GM18907 (cell line): ENCODE data around the gene MAN1A2.
"Not testable (repeated sequence)": the region's sequence is repeated elsewhere in the genome, so short reads cannot be mapped to it uniquely, and the experiment has no call there.

ENCODE experiments used
- ATAC-seq: cut with Tn5 transposase; IDR thresholded peaks from one replicate; pipeline ENCODE4 v1.9.1; 2021; ENCODE audit warnings: mild to moderate bottlenecking, moderate library complexity; ENCODE audit not compliant: unreplicated experiment

The MAN1A2 gene

DNA sequence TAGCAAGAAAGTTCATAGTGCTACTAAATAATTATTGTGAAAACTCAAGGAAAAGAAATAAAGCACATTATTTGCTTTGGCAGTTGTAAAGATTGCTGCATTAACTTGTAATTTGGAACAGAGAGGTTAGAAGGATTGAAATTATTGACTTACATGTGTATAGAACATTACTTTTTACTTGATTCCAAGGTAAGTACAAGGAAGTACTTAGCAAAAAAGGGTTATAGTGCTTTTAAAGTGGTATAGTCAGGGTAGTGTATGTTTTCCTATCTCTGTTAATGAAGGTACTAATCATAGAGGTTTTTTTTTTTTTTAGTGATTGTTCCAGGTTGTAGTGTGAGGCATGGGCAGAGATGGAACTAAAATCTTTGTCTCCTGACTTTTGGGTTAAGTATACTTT, 29.4 kb downstream of the MAN1A2 start:
- ATAC-seq = no peak

DNA sequence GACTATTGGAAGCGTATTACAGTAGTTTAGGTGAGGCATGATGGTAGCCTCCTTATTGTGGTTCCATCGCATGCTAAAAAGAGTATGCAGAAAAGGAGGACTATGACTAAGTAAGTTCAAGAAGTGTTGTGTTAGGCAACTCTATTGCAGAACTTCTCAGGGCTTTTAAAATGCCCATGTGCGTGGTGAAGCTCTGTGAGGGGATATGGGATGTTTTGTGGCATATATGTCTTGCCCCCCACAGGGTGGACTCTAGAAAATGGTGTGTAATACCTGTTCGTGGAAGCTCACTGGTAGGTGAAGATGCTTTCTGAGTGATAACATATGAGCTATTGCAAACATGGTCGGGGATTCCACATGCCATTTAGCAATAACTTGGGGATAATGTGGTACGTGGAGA, 31.7 kb downstream of the MAN1A2 start:
- no peak for ATAC-seq

DNA sequence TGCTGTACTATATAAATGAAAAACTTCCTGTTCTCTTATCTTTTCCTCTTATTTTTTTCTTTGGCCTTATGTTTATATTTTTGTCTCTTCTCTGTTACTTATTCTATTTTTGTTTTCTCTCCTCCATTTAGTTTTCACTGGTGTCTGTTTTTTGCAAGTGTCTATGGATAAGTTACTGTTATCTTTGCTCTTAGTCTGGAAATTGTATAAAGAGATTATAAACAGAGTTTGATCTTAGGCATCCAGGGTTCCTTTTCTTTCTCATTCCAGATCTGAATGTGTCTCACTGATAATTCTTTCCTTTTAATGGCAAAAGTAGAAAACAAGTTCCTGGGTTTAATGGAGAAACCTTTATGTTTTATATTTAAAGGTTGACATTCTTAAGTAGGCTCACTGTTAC, 34.5 kb downstream of the MAN1A2 start:
- ATAC-seq = no peak

DNA sequence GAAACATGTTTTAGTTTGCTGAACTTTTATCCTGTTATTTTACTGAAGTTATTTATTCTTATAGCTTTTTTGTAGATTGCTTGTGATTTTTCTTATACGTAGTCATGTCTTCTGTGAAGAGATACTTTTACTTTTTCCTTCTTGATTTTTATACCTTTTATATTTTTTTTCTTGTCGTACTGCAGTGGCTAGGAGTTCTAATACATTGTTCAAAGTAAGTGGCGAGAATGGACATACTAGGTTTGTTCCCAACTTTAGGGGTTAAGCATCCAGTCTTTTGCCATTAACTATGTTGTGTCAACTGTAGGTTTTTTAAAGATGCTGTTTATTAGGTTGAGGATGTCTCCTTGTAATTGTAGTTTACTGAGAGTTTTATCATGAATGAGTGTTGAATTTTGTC, 36.3 kb downstream of the MAN1A2 start:
- no peak for ATAC-seq

DNA sequence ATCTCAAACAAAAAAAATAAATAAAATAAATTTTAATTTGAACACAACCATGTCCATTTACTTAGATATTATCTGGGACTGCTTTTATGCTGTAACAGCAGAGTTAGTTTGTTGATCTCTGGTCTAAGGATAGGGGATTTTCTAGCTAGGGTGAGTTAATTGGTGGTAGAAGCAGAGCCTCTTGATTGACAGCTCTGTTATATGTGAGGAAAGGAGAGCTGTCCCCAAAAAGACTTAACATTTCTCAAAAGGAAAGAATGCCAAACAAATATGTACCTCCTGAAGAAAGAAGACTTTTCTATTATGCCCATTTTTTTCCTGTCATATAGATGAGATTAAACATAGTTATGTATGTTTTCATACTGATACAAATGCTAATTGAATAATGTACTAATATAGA, 37.8 kb downstream of the MAN1A2 start:
- no peak for ATAC-seq

DNA sequence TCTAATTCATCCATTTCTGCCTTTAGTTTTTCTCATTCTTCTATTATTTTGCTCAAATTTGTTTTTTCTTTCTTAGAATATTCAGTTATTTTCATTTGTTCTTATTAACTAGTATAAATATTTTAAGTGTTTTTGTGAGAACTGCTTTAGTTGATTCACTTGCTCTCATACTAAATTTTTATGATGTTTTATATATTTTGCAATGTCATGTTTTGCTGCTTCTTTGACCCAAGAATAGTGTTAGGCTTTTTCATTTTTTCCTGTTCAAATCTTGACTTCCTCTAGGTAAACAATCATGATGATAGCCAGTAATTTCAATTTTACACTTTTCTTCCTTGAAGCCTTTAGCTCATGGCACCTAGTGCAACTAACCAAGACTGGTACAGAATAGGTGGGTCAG, 45.2 kb downstream of the MAN1A2 start:
- ATAC-seq = no peak

DNA sequence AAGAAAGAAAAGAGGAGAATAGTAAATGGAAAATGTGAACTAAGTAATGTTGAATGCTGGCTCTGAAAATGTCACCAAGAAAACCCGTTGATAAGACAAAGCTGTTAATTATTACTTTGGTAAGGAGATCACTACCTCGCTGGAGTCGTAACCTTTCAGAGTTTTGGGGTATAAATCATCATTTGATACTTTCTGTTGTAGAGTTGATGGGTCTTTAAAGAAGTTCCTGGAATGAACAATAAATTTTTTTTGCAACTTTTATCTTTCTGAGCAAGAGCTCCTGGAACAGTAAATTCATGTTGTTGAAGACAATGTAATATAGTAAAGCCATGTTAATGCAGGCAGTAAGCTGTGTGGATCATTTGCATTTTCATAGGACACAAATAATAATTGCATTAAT, 46.2 kb downstream of the MAN1A2 start:
- no peak for ATAC-seq

DNA sequence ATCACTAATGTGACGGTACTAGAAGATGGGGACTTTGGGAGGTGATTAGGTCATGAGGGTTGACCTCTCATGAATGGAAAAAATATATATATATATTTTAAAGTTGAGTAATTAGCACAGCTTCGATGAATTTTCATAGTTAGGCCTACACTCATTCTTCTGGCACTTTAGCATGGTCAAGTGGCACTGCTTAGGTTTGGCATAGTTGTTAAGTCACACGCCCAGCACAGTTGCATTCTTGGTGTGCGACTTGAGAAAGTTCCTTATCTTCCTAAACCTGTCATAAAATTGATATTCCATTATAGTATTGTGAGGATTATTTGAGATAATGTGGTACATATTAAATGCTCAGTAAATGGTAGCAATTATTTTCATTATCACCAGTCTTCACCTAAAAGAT, 47.7 kb downstream of the MAN1A2 start:
- no peak for ATAC-seq

DNA sequence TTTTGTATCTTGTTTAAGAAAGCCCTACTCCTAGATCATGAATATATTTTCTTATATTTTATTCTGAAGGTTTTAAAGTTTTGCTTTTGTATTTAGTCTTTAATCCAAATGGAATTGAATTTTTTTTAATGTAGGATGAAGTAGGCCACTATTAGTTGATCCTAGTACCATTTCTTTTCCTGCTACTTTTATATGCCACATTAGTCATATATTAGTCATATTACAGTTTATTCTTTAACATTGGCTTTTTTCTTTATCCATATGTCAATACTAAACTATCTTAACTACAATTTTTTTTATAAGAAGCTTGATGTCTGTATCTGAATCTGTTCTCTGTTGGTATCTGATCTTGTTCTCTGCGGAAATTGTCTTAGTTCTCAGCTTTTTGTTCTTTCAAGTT, 48.8 kb downstream of the MAN1A2 start:
- no peak for ATAC-seq

DNA sequence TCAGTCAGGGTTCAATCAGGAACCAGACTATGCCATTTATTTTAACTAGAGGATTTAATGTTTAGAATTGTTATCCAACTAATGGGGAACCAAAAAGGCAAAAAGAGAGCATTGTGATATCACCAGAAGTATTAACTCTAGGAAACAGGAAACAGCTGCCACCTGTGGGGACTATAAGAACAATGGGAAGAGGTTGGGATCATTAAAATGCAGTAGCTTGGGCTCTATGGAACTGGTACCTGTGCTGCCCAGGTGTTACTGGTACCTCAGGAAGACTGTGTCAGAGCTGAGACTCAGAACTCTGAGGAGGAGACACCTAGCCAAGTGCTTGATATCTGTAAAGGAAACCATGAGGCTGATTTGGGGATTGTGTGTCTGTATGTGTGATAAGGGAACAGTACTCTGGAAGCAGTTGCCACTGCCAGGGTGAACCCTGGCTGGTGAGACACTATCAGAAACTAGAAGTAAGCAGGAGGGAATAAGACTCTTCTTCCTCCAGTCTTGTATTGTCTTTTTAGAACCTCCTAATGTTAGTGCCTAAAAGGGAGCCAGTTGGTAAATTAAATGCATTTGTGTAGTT, 49.4 kb downstream of the MAN1A2 start:
- ATAC-seq = no peak

DNA sequence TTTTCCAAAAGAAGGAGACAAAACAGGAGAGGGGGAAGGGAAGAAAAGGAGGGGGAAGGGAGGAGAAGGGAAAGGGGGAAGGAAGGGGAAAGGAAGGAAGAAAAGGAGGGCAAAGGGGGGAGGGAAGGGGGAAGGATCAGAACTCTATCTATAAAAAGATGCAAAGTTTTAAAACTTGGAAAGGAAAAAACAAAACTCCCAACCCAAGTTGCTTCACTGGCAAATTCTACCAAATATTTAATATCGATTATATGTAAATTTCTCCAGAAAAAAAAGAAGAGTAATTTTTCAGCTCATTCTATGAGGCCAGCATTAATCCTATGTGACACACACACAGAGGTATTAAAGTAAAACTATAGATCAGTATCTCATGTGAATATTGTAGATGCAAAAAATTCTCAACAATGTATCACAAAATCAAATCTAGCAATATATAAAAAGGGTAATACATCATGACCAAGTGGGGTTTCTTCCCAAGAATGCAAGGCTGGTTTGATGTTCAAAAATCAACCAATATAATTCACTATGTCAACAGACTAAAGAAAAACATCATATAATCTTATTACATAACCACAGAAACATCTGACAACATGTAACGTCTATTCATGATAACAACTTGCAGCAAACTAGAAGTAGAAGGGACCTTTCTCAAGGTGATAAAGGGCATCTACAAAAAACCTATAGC, 57.9 kb downstream of the MAN1A2 start:
- no peak for ATAC-seq

DNA sequence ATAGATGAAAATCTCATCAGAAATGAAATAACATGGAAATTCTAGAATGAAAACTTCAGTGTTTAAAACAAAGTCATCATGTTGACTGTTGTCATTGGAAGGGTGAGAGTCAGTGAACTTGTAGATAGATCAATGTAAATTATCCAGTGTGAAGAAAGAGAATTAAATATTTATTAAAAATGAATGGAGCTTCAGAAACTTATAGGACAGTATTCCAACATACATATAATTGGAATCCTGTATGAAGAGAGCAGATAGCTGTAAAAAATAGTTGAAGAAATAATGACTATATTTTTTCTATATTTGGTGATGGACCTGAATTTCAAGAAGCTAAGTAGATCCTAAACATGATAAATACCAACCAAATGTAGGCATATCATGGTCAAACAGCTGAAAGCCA, 60.0 kb downstream of the MAN1A2 start:
- ATAC-seq = no peak

DNA sequence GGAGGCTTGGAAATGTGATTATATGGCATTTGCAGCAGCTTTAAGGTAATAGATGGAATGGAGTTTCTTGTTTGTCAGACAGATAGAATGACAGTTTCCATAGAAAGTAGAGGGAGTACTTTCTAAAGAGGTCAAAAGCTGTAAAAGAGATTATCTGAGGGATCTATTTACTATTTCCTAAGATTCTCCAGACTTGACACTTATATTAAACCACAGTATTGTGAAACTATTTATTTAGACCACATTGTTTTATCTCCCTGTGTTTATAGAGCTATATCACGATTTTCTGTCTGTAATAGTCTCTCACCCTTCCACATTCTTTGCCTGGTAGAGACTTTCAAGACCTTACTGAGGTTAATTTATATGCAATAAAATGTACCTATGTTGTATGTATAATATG, 66.7 kb downstream of the MAN1A2 start:
- ATAC-seq = no peak

DNA sequence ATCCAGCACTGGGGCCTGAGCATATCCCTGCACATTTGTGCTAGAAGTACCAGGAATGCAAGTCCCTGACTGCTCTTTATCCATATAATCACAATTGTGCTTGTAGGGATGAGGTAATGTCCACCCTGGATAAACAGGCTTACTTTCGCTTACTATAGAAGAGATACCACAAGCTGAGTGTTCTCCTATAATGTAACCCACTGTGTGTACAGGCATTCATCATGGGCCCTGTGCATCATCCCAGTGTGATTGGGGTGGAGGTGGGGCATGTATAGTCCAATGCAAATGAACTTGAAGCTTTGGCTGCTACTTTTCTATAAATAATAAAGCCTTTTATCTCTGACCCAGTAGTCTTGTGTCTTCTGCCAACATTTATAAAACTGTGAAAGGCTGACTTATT, 69.3 kb downstream of the MAN1A2 start:
- no peak for ATAC-seq

DNA sequence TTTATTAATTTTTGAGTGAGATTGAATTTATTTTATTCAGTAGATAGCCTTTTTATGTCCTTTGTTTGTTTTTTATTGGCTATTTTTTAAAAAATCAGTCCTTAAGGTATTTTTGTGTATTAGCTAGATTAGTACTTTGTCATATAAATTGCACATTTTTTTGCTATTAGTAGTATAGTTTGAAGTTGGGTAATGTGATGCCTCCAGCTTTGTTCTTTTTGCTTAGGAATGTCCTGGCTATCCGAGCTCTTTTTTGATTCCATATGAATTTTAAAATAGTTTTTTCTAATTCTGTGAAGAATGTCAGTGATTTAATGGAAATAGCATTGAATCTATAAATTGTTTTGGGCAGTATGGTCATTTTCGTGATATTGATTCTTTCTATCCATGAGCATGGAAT, 80.4 kb downstream of the MAN1A2 start:
- ATAC-seq = no peak

DNA sequence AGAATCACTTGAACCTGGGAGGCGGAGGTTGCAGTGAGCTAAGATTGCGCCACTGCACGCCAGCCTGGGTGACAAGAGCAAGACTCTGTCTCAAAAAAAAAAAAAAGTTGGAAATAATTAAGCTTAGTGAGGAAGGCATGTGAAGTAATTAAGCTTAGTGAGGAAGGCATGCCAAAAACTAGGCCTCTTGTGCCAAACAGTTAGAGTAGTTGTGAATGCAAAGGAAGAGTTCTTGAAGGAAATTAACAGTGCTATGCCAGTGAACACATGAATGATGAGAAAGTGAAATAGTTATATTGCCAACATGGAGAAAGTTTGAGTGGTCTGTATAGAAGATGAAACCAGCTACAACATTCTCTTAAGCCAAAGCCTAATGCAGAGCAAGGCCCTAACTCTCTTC, 85.0 kb downstream of the MAN1A2 start:
- ATAC-seq = no peak

DNA sequence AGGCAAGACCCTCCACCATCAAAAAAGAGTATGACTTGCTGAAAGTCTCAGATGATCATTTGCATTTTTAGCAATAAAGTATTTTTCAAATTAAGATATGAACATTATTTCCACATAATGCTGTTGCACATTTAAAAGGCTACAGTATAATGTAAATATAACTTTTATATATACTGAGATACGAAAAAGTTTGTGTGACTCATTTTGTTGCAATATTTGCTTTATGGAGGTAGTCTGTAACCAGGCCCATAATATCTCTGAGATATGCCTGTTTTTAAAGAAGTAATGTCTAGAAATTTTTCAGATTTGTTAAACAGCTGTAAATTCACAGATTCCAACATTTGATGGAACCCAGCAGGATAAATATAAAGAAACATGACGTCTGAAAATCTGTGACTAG, 86.7 kb downstream of the MAN1A2 start:
- ATAC-seq = no peak

DNA sequence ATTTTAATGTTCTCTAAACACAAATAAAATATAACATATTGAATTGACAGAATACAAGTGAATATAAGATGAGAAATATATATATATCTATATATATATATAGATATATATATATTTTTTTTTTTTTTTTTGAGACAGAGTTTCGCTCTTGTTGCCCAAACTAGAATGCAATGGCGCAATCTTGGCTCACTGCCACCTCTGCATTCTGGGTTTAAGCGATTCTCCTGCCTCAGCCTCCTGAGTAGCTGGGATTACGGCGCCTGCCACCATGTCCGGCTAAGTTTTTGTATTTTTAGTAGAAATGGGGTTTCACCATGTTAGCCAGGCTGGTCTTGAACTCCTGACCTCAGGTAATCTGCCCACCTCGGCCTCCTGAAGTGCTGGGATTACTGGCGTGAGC, 91.2 kb downstream of the MAN1A2 start:
- ATAC-seq = not testable (repeated sequence)

DNA sequence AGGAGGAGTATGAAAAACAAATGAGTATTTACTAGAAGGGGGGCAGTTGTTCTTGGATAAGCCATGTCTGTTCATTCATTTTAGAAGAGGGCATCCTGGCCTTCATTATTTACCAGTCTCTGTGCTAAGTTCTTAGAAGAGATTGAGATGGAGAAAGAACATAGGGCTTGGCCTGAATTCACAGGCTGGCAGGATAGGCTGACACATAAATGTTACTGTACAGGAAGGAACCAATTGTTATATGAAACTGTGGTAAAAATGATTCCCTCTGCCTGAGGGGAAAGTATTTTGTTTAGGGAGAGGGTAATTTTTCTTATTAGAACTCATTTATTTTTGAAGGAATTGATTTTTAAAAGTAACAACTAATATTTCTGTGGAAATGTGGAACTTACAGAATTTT, 99.5 kb downstream of the MAN1A2 start:
- no peak for ATAC-seq

DNA sequence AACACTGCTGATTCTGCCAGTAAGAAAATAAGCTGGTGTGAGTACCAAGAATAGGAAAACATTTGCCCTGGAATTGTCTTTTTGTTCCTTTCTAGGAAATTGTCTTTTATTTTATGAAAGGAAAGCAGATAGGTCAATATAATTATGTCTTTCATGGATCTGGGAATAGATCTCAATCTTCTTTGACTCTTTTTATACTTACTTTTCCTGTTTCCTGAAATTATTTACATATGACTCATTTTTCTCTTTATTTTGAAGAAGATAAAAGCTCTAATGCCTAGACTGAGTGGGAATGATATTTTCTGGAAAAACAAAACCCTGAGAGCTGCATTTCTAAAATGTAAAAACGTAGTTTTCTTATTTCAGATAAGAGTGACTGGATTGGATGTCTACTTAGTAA, 100.1 kb downstream of the MAN1A2 start:
- no peak for ATAC-seq

DNA sequence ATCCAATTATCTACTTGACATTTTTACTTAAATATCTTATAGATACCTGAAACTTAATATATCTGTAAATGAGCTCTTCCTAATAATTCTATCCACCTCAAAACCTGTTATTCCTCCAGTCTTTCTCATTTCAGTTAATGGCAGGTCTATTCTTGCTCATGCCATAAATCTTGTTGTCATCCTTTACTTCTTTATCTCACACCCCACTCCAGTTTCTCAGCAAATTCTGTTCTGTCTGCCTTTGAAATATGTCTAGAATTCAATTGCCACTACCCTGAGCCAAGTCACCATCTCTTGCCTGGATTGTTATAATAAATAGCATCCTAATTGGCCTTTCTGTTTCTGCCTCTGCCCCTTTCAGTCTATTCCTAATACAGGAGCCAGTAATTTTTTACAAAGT, 105.8 kb downstream of the MAN1A2 start:
- no peak for ATAC-seq

DNA sequence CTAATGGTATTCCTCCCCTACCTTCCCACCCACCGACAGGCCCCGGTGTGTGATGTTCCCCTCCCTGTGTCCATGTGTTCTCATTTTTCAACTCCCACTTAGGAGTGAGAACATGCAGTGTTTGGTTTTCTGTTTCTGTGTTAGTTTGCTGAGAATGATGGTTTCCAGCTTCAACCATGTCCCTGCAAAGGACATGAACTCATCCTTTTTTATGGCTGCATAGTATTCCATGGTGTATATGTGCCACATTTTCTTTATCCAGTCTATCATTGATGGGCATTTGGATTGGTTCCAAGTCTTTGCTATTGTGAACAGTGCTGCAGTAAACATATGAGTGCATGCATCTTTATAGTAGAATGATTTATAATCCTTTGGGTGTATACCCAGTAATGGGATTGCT, 108.2 kb downstream of the MAN1A2 start:
- ATAC-seq = not testable (repeated sequence)

DNA sequence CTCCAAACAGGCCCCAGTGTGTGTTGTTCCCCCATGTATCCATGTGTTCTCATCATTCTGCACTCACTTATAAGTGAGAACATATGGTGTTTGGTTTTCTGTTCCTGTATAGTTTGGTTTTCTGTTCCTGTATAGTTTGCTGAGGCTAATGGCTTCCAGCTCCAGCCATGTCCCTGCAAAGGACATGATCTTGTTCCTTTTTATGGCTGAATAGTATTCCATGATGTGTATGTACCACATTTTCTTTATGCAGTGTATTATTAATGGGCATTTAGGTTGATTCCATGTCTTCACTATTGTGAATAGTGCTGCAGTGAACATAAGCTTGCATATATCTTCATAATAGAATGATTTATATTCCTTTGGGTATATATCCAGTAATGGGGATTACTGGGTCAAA, 111.8 kb downstream of the MAN1A2 start:
- no peak for ATAC-seq
